ENCODE measurements around the gene TSPAN18. TPM values are rescaled to one million over a fixed set of nuclear protein-coding genes. Genes with fewer than 3 reads are reported as not detected.
A peak's percentile ranks its signal among the peaks of the same experiment; 100 is the strongest.

The TSPAN18 gene
- polyA plus RNA-seq, 1 of the 3 experiments (the other 2 are of a cell fraction) = 0.72 TPM

- no peak for TF ChIP-seq ZBTB33 (IDR thresholded peaks at IDR 0.05; ENCODE audit: borderline replicate concordance, low read depth)
- TF ChIP-seq RAD21 (IDR thresholded peaks at IDR 0.05; ENCODE audit: low read length) = no peak
- TF ChIP-seq USF1 (IDR thresholded peaks at IDR 0.05; ENCODE audit: borderline replicate concordance, low read depth) = no peak
- TF ChIP-seq MXI1 (IDR thresholded peaks at IDR 0.05; ENCODE audit: low read depth, low read length) = no peak
- TF ChIP-seq SMC3 (IDR thresholded peaks at IDR 0.05; ENCODE audit: low read depth, low read length) = no peak
- peak; percentile 60; the same call in 1 of the 2 replicates for TF ChIP-seq MAX (IDR thresholded peaks at IDR 0.05; ENCODE audit: low read depth)
- TF ChIP-seq TCF12 (IDR thresholded peaks at IDR 0.05) = 0 out of 2 replicates have a peak, but pooled peaks have one; percentile 6
- no peak for TF ChIP-seq NRF1 (IDR thresholded peaks at IDR 0.05; ENCODE audit: low read depth, low read length)
- no peak for TF ChIP-seq PBX3 (IDR thresholded peaks at IDR 0.05)
- peak; percentile 46; the same call in 1 of the 2 replicates for TF ChIP-seq FOSL2 (IDR thresholded peaks at IDR 0.05; ENCODE audit: borderline replicate concordance, low read depth)
- no peak for TF ChIP-seq JUND (IDR thresholded peaks at IDR 0.05)
- TF ChIP-seq GABPA (IDR thresholded peaks at IDR 0.05; ENCODE audit: low read depth) = no peak
Observed at GRCh38 chr11:44886790-44887140, 160.0 kb downstream of the TSPAN18 start (continued).

- no peak overlapping the region for H2AFZ ChIP-seq (ENCODE audit: low read depth)
- no peaks in the 10 kb centered on the region for H3K36me3 ChIP-seq (replicated peaks in 1 of 2; ENCODE audit: control insufficient read depth in 1 of 2, insufficient read depth in 2 of 2, low read length in 1 of 2)
- no peaks in the 10 kb centered on the region for H3K9me2 ChIP-seq
- CTCF ChIA-PET = interaction anchor here (0.9 kb wide), 1 partner anchor 114 kb away, joined by 3 read pairs; no protein-coding TSS in a partner anchor
- H3K9me3 ChIP-seq = no peaks in the 10 kb centered on the region
- peaks cover 2% of the 10 kb centered on the region for H3F3A ChIP-seq (replicated peaks; ENCODE audit: insufficient read depth)
- no peaks in the 10 kb centered on the region for H3K27me3 ChIP-seq (ENCODE audit: insufficient read depth)
- TF ChIP-seq RAD21 (IDR thresholded peaks at IDR 0.05; ENCODE audit: low read length) = no peak
- no peak for TF ChIP-seq RFX5 (IDR thresholded peaks at IDR 0.05; ENCODE audit: low read length)
- TF ChIP-seq CHD2 (IDR thresholded peaks at IDR 0.05; ENCODE audit: low read length, partially characterized antibody) = no peak
- TF ChIP-seq EZH2phosphoT487 (IDR thresholded peaks at IDR 0.05; ENCODE audit: borderline replicate concordance, low read depth) = no peak
- TF ChIP-seq FOXJ3 (CRISPR knock-in tag; IDR thresholded peaks at IDR 0.05) = no peak
- TF ChIP-seq GATA2 (CRISPR knock-in tag; IDR thresholded peaks at IDR 0.05) = no peak
- TF ChIP-seq RCOR1 (IDR thresholded peaks at IDR 0.05; ENCODE audit: low read length) = no peak
- TF ChIP-seq GABPA (IDR thresholded peaks at IDR 0.05; ENCODE audit: low read depth) = no peak
- no peak for TF ChIP-seq EP300 (IDR thresholded peaks at IDR 0.05; ENCODE audit: borderline replicate concordance in 1 of 2, low read depth in 1 of 2, low read length in 1 of 2)
- TF ChIP-seq YY1 (IDR thresholded peaks at IDR 0.05; ENCODE audit: low read depth) = no peak
- TF ChIP-seq REST (IDR thresholded peaks at IDR 0.05; ENCODE audit: low read depth, low read length) = no peak
- TF ChIP-seq USF1 (IDR thresholded peaks at IDR 0.05; ENCODE audit: borderline replicate concordance, low read depth) = no peak
- no peak for TF ChIP-seq JUND (IDR thresholded peaks at IDR 0.05)
- no peak for TF ChIP-seq FOSL2 (IDR thresholded peaks at IDR 0.05; ENCODE audit: borderline replicate concordance, low read depth)
- TF ChIP-seq MEF2A (IDR thresholded peaks at IDR 0.05; ENCODE audit: borderline replicate concordance, low read depth) = no peak
- TF ChIP-seq NFIC (IDR thresholded peaks at IDR 0.05; ENCODE audit: borderline replicate concordance) = no peak
- TF ChIP-seq RXRA (IDR thresholded peaks at IDR 0.05; ENCODE audit: borderline replicate concordance, low read depth) = no peak
- no peaks in the 10 kb centered on the region for H3K79me2 ChIP-seq (ENCODE audit: insufficient read depth)
- 81% methylated on average over 3 of the region's 3 CpGs for WGBS (ENCODE audit: low lambda C conversion rate)
- no peaks in the 10 kb centered on the region for H4K20me1 ChIP-seq (ENCODE audit: insufficient read depth)
- peaks cover 5 to 26% of the 10 kb centered on the region in 2 experiments; a peak in 1 of 4 replicates for H3K4me1 ChIP-seq (ENCODE audit: control insufficient read depth in 1 of 2, insufficient read depth in 2 of 2, low read depth in 1 of 2, low read length in 1 of 2)
- no peak overlapping the region for H3K4me2 ChIP-seq
- POLR2A ChIA-PET = no interaction called here
- H3K4me3 ChIP-seq (ENCODE audit: low read depth in 2 of 2, low read length in 1 of 2) = no peak overlapping the region
- DNase-seq = no peak
- H3K27ac ChIP-seq (ENCODE audit: low read depth in 2 of 2, low read length in 1 of 2) = no peak overlapping the region
- H3K9ac ChIP-seq = no peak overlapping the region
Observed at GRCh38 chr11:44887636-44888035, 160.9 kb downstream of the TSPAN18 start.
